ENCODE results near the gene GRIP2.

Gene GRIP2

DNA sequence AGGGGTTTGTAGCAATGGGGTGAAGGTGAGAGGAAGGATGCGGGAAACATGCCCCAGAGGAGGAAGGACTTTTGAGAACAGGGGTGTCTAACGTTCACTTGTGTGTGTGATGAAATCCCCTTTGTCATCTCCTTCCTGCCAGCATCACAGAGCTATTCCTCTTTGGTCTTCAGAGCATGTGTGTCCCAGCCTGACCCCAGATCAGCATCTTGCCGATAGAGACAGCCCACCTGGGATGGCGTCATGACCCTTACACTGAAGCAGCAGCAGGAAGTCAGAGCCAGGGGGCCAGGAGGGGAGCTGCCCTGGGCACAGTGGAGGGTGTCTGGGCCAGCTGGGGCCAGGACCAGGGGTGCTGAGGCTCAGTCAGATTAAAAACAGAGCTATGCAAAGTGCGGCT lies 29.9 kb upstream of the GRIP2 start:
- Histone ChIP-seq H3K18ac (ENCODE audit: low read length) (no peak overlapping the region), H3K9ac (ENCODE audit: low read length) (no peak overlapping the region), H3K27me3 (ENCODE audit: insufficient read depth, low read length) (no peaks in the 10 kb centered on the region), H4K8ac (ENCODE audit: low read depth, low read length) (no peak overlapping the region), H4K12ac (ENCODE audit: low read depth, low read length) (no peak overlapping the region), H3K4ac (ENCODE audit: low read depth, low read length) (no peak overlapping the region), H3K79me1 (ENCODE audit: low read length) (peaks cover 3% of the 10 kb centered on the region), H3K9me3 (ENCODE audit: insufficient read depth, low read depth, low read length) (peaks cover 3% of the 10 kb centered on the region), H3K4me1 (ENCODE audit: control insufficient read depth in 1 of 2, insufficient read depth in 2 of 2, low read length in 2 of 2) (peaks cover 14 to 15% of the 10 kb centered on the region in 2 experiments), H2BK12ac (ENCODE audit: low read length) (no peak overlapping the region), H2AFZ (ENCODE audit: insufficient read depth, low read length, poor library complexity) (no peak overlapping the region), H3K36me3 (ENCODE audit: control insufficient read depth in 1 of 2, insufficient read depth in 2 of 2, low read length in 2 of 2) (no peaks in the 10 kb centered on the region), H3K79me2 (ENCODE audit: control insufficient read depth, insufficient read depth, low read length, poor library complexity) (no peaks in the 10 kb centered on the region), H3K4me3 (ENCODE audit: low read depth, low read length) (no peak overlapping the region), H3K27ac (ENCODE audit: low read depth, low read length) (no peak overlapping the region), H3K23ac (ENCODE audit: low read length) (no peak overlapping the region), H2BK5ac (ENCODE audit: low read depth, low read length, poor library complexity) (no peak overlapping the region), H2AK5ac (ENCODE audit: low read length) (no peak overlapping the region), H2BK120ac (ENCODE audit: insufficient read depth, low read length, poor library complexity) (no peak overlapping the region), H4K91ac (ENCODE audit: low read depth, low read length) (no peak overlapping the region), H3K4me2 (ENCODE audit: low read length) (no peak overlapping the region), H3K14ac (ENCODE audit: low read length) (no peak overlapping the region)
- WGBS (ENCODE audit: extremely low coverage, insufficient coverage, insufficient read length), result no CpG with 5 or more reads among the region's 5 CpGs
- DNase-seq, result no peak

DNA sequence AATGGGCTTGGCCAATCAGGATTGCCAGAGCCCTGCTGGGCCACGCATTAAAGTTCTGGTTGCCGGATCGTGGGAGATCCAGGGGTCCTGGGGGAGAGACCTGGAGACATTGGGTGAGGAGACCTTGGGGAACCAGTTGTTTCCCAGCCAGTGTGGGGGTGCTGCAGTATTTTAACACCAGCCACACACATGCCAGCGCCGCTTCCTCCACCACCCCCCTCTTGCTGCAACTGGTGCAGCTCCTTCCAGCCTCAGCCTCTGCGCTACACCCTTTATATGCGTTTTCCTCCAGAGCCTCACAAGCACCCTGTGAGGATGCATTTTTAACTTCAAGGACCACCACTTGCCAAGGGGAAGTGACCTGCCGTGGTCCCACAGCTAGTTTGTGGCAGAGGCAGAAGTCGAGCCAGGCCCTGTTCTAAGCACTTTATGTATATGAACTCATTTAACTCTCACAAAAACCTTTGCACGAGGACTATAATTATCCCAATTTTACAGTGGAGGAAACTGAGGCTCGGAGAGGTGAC lies 29.4 kb upstream of the GRIP2 start:
- no peak for DNase-seq
- H3K4me3 ChIP-seq (ENCODE audit: low read depth, low read length), result no peak overlapping the region
- H3K79me2 ChIP-seq (ENCODE audit: control insufficient read depth, insufficient read depth, low read length, poor library complexity), result no peaks in the 10 kb centered on the region

DNA sequence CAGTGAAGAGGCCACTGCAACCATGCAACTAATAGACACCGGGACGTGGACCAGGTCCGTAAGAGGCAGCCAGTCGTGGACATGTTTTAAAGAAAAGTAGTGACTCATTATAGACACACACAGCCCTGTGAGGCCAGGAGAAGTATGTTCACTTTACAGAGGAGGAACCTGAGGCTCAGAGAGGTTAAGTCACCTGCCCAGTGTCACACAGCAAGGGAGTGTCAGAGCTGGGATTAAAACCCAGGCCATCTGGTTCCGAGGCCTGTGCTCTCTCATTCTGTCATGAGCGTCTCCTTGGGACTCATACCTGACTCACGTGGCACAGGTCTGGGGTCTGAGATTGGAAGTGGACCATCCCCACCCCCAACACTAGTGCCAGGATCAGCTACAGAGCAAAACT lies 28.1 kb upstream of the GRIP2 start:
- no CpG with 5 or more reads among the region's 7 CpGs for WGBS (ENCODE audit: extremely low coverage, insufficient coverage, insufficient read length)
- Histone ChIP-seq H4K12ac (ENCODE audit: low read depth, low read length) (no peak overlapping the region), H3K18ac (ENCODE audit: low read length) (no peak overlapping the region), H3K9me3 (ENCODE audit: insufficient read depth, low read depth, low read length) (peaks cover 1% of the 10 kb centered on the region), H3K4ac (ENCODE audit: low read depth, low read length) (no peak overlapping the region), H2BK12ac (ENCODE audit: low read length) (no peak overlapping the region), H3K4me2 (ENCODE audit: low read length) (no peak overlapping the region), H3K27me3 (ENCODE audit: insufficient read depth, low read length) (no peaks in the 10 kb centered on the region), H2AK5ac (ENCODE audit: low read length) (no peak overlapping the region), H3K4me1 (ENCODE audit: control insufficient read depth in 1 of 2, insufficient read depth in 2 of 2, low read length in 2 of 2) (peaks cover 14 to 20% of the 10 kb centered on the region in 2 experiments), H2BK120ac (ENCODE audit: insufficient read depth, low read length, poor library complexity) (no peak overlapping the region), H2AFZ (ENCODE audit: insufficient read depth, low read length, poor library complexity) (no peak overlapping the region), H2BK5ac (ENCODE audit: low read depth, low read length, poor library complexity) (no peak overlapping the region), H4K91ac (ENCODE audit: low read depth, low read length) (no peak overlapping the region), H3K79me2 (ENCODE audit: control insufficient read depth, insufficient read depth, low read length, poor library complexity) (no peaks in the 10 kb centered on the region), H3K4me3 (ENCODE audit: low read depth, low read length) (no peak overlapping the region), H4K8ac (ENCODE audit: low read depth, low read length) (no peak overlapping the region), H3K14ac (ENCODE audit: low read length) (no peak overlapping the region), H3K79me1 (ENCODE audit: low read length) (peaks cover 3% of the 10 kb centered on the region), H3K27ac (ENCODE audit: low read depth, low read length) (no peak overlapping the region), H3K36me3 (ENCODE audit: control insufficient read depth in 1 of 2, insufficient read depth in 2 of 2, low read length in 2 of 2) (no peaks in the 10 kb centered on the region), H3K23ac (ENCODE audit: low read length) (no peak overlapping the region), H3K9ac (ENCODE audit: low read length) (no peak overlapping the region)
- no peak for DNase-seq

More for the DNA sequence above, 29.4 kb upstream of the GRIP2 start:
- Histone ChIP-seq H3K4me2 (ENCODE audit: low read length) (no peak overlapping the region), H3K27me3 (ENCODE audit: insufficient read depth, low read length) (no peaks in the 10 kb centered on the region), H3K79me1 (ENCODE audit: low read length) (peaks cover 3% of the 10 kb centered on the region), H4K91ac (ENCODE audit: low read depth, low read length) (no peak overlapping the region), H3K4me1 (ENCODE audit: control insufficient read depth in 1 of 2, insufficient read depth in 2 of 2, low read length in 2 of 2) (peaks cover 14 to 20% of the 10 kb centered on the region in 2 experiments), H3K9me3 (ENCODE audit: insufficient read depth, low read depth, low read length) (peaks cover 3% of the 10 kb centered on the region), H3K27ac (ENCODE audit: low read depth, low read length) (no peak overlapping the region), H3K18ac (ENCODE audit: low read length) (no peak overlapping the region), H3K9ac (ENCODE audit: low read length) (no peak overlapping the region), H4K8ac (ENCODE audit: low read depth, low read length) (no peak overlapping the region), H2BK12ac (ENCODE audit: low read length) (no peak overlapping the region), H2AFZ (ENCODE audit: insufficient read depth, low read length, poor library complexity) (no peak overlapping the region), H2BK5ac (ENCODE audit: low read depth, low read length, poor library complexity) (no peak overlapping the region), H3K36me3 (ENCODE audit: control insufficient read depth in 1 of 2, insufficient read depth in 2 of 2, low read length in 2 of 2) (no peaks in the 10 kb centered on the region), H4K12ac (ENCODE audit: low read depth, low read length) (no peak overlapping the region), H3K4ac (ENCODE audit: low read depth, low read length) (no peak overlapping the region), H3K23ac (ENCODE audit: low read length) (no peak overlapping the region), H2BK120ac (ENCODE audit: insufficient read depth, low read length, poor library complexity) (no peak overlapping the region), H2AK5ac (ENCODE audit: low read length) (no peak overlapping the region), H3K14ac (ENCODE audit: low read length) (no peak overlapping the region)
- WGBS (ENCODE audit: extremely low coverage, insufficient coverage, insufficient read length), result no CpG with 5 or more reads among the region's 11 CpGs

DNA sequence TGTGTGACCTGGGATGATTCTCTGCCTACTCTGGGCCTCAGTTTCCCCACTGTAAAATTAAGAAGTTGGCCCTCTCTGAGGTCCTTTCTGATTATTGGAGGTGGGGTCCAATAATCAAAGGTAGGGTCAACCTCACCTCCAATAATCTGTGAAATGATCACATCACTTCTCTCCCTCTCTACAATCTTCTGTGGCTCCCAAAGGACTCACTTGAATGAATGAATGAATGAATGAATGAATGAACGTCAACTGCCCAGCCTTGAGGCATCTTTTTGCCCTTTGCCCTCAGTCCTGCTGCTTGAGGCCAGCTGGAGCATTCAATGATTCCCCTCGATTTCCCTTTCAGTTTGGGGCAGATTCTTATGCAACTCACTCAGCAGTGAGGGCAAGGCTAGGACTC lies 26.7 kb upstream of the GRIP2 start:
- no peaks in the 10 kb centered on the region for H3K27me3 ChIP-seq (ENCODE audit: insufficient read depth, low read length)
- no peak overlapping the region for H3K14ac ChIP-seq (ENCODE audit: low read length)
- H4K91ac ChIP-seq (ENCODE audit: low read depth, low read length), result no peak overlapping the region
- H2AK5ac ChIP-seq (ENCODE audit: low read length), result no peak overlapping the region
- no peak overlapping the region for H3K27ac ChIP-seq (ENCODE audit: low read depth, low read length)
- peaks cover 14 to 20% of the 10 kb centered on the region in 2 experiments for H3K4me1 ChIP-seq (ENCODE audit: control insufficient read depth in 1 of 2, insufficient read depth in 2 of 2, low read length in 2 of 2)
- H3K36me3 ChIP-seq (ENCODE audit: control insufficient read depth in 1 of 2, insufficient read depth in 2 of 2, low read length in 2 of 2), result no peaks in the 10 kb centered on the region
- no peak for DNase-seq
- no peak overlapping the region for H4K8ac ChIP-seq (ENCODE audit: low read depth, low read length)
- no peak overlapping the region for H3K4me2 ChIP-seq (ENCODE audit: low read length)
- H4K12ac ChIP-seq (ENCODE audit: low read depth, low read length), result no peak overlapping the region
- no peaks in the 10 kb centered on the region for H3K9me3 ChIP-seq (ENCODE audit: insufficient read depth, low read depth, low read length)
- no peak overlapping the region for H3K4ac ChIP-seq (ENCODE audit: low read depth, low read length)
- H2AFZ ChIP-seq (ENCODE audit: insufficient read depth, low read length, poor library complexity), result no peak overlapping the region
- H3K4me3 ChIP-seq (ENCODE audit: low read depth, low read length), result no peak overlapping the region
- peaks cover 3% of the 10 kb centered on the region for H3K79me1 ChIP-seq (ENCODE audit: low read length)
- H3K18ac ChIP-seq (ENCODE audit: low read length), result no peak overlapping the region
- H2BK120ac ChIP-seq (ENCODE audit: insufficient read depth, low read length, poor library complexity), result no peak overlapping the region
- H2BK12ac ChIP-seq (ENCODE audit: low read length), result no peak overlapping the region
- no peaks in the 10 kb centered on the region for H3K79me2 ChIP-seq (ENCODE audit: control insufficient read depth, insufficient read depth, low read length, poor library complexity)
- no CpG with 5 or more reads among the region's 2 CpGs for WGBS (ENCODE audit: extremely low coverage, insufficient coverage, insufficient read length)
- H3K9ac ChIP-seq (ENCODE audit: low read length), result no peak overlapping the region
- H3K23ac ChIP-seq (ENCODE audit: low read length), result no peak overlapping the region
- H2BK5ac ChIP-seq (ENCODE audit: low read depth, low read length, poor library complexity), result no peak overlapping the region
